Heart left ventricle (tissue), 13 donors: ENCODE data around the gene ARHGAP30.

ENCODE experiments used
- POLR2A ChIP-seq, 2 donors: fragments of 450-650 bp; IDR thresholded peaks; one replicate each; pipeline ENCODE4 v1.6.1; 2017; ENCODE audit warnings: antibody characterized with exemption in 2 of 2, mild to moderate bottlenecking in 2 of 2, moderate library complexity in 2 of 2
- TF ChIP-seq, protein P1 (sequence below), 12 donors: fragments of 200-600 bp; sonication (generic) in 4 of 12; IDR thresholded peaks; one replicate each; pipeline versions ENCODE4 v1.5.0 to v1.8.0; 2018 to 2022; ENCODE audit warnings: antibody characterized with exemption in 12 of 12, mild to moderate bottlenecking in 5 of 12
- donor health status: ischemic (EF 13 %, LVEDD 7.1; RV severe dilation, severe dysfunction).
- donor health status: DM: no; HTN: yes; CAD: no.
- donor health status: DM: no; HTN: no; CAD: no.
- donor health status: ischemic (EF 25% LVEDD 6.9; RV normal size, moderate dysfunction).
- donor health status: ischemic (EF 25% LVEDD 5.7; RV mildly dilated, moderate dysfunction).
- donor health status: ischemic (EF 35%, LVEDD 5.7; RV mildly dilated, moderate dysfunction).
- donor health status: nonischemic (EF 11% LVEDD 7.7; RV severe dilation, severe dysfunction).
- donor health status: DM: yes; HTN: yes; CAD: no.
- donor health status: PGD.
- donor health status: ischemic (EF 29% LVEDD 5.4; RV normal size, mild dysfunction).
- donor health status: nonischemic (EF 23%, LVEDD 6.1; RV moderate dilation, normal function).

- no peak for TF ChIP-seq POLR2A (IDR thresholded peaks at IDR 0.05)
- TF ChIP-seq, protein P1, sequence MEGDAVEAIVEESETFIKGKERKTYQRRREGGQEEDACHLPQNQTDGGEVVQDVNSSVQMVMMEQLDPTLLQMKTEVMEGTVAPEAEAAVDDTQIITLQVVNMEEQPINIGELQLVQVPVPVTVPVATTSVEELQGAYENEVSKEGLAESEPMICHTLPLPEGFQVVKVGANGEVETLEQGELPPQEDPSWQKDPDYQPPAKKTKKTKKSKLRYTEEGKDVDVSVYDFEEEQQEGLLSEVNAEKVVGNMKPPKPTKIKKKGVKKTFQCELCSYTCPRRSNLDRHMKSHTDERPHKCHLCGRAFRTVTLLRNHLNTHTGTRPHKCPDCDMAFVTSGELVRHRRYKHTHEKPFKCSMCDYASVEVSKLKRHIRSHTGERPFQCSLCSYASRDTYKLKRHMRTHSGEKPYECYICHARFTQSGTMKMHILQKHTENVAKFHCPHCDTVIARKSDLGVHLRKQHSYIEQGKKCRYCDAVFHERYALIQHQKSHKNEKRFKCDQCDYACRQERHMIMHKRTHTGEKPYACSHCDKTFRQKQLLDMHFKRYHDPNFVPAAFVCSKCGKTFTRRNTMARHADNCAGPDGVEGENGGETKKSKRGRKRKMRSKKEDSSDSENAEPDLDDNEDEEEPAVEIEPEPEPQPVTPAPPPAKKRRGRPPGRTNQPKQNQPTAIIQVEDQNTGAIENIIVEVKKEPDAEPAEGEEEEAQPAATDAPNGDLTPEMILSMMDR (IDR thresholded peaks at IDR 0.05) = peak; percentile 46 to 77 (median 62)
Observed at GRCh38 chr1:160997323-160998038, 72.2 kb downstream of the ARHGAP30 start.
